ENCODE results near the gene TMEM200A.

Gene TMEM200A

GRCh38 chr6:130421585-130421984, 55.8 kb downstream of the TMEM200A start:
- in situ Hi-C loops (cut with MboI; ENCODE audit: low sequenced_read_pairs): no loop called here

DNA sequence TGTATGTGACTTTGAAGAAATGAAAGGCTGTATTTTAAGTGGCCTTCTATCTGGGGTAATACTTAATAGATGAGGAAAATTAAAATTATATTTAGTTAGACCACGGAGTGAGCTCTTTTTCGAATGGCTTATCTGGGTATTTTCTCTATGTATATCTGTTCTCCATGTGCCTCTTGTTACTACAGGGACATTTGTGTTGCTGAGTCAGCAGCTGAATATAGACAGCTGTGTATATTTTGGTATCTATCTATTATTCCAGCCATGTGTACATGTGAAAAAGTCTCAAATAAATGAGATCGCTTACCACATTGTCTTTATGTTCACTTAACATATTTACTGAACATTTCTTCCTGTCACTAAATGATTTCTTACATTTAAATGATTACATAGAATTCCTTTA, 57.2 kb downstream of the TMEM200A start:
- in situ Hi-C loops (cut with MboI; ENCODE audit: low sequenced_read_pairs): no loop called here

DNA sequence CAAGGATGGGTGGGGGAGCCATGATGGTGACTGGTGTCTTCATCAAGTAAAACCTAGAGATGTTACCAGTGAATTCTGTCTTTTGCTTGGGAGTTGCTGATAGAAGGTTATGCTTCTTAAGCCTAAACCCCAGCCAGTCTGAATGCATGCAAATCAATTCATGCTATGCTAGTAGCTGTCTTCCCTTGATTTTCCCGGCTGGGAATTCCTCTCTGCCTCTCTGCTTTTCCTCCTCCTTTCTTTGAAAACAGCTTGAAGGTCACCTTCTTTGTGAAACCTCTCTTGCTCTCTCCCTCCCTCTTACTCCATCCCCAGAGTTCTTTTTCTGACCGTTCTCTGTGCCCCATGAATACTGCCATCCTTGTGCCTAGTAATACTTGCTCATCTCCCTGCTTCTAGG, 58.9 kb downstream of the TMEM200A start:
- in situ Hi-C loops (cut with MboI; ENCODE audit: low sequenced_read_pairs): no loop called here

- in situ Hi-C loops (cut with MboI; ENCODE audit: low sequenced_read_pairs): no loop called here
Measured at GRCh38 chr6:130425537-130425936, 59.7 kb downstream of the TMEM200A start.

- in situ Hi-C loops (cut with MboI; ENCODE audit: low sequenced_read_pairs): no loop called here
Measured at GRCh38 chr6:130426066-130426721, 60.4 kb downstream of the TMEM200A start.

- in situ Hi-C loops (cut with MboI; ENCODE audit: low sequenced_read_pairs): no loop called here
Measured at GRCh38 chr6:130431346-130431852, 65.6 kb downstream of the TMEM200A start.

DNA sequence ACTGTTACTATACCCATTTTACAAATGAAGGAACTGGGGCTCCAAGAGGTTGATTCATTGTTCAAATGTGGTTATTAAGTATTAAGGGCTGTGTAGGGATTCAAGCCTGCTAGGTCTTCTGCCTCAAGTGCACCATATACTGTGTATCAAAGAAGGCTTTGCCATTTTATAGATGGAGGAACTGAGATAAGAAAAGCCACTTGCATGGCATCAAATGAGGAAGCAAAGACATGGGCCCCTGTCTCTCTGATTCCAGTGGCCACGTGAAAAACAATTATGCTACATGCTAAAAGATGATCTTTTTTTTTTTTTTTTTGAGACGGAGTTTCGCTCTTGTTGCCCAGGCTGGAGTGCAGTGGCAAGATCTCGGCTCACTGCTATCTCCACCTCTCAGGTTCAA, 67.0 kb downstream of the TMEM200A start:
- in situ Hi-C loops (cut with MboI; ENCODE audit: low sequenced_read_pairs): no loop called here

- in situ Hi-C loops (cut with MboI; ENCODE audit: low sequenced_read_pairs): no loop called here
Measured at GRCh38 chr6:130434174-130434873, 68.5 kb downstream of the TMEM200A start.

GRCh38 chr6:130435181-130435580, 69.4 kb downstream of the TMEM200A start:
- in situ Hi-C loops (cut with MboI; ENCODE audit: low sequenced_read_pairs): no loop called here

DNA sequence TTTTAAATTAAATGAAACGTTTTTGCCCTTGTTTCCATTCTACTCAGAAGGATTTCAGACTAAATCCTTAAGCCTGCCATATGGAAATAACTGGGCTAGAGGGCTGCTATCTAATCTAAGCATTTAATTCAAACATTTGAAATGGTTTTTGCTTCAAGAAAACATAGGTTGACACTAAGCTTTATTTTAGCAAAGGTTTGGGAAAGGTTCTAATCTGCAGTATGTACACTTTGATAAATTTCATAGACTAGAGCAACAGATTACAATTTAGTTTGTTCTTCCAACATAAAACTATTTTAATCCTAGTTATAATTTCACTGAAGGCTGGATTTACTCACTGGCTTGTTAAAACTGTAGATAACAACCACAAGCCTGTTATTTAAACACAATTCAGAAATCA, 72.1 kb downstream of the TMEM200A start:
- in situ Hi-C loops (cut with MboI; ENCODE audit: low sequenced_read_pairs): no loop called here

DNA sequence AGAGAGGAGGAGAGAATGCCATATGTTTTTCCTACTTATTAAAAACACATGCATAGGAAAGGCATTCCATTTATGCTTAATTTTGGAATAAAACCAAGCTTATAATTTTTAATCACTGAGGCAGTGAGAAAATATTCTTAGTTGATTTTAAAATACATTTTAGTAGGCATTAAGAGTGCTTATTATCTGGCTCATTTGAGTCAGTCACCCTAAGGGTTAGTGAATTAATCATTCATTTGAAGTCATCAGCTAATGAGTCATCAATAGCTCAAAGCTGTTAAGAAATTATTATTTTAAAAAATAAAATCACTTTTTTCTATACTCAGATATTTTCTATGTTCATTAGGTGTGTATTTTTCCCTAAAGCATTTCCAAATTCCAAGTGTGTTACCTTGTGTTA, 81.6 kb downstream of the TMEM200A start:
- in situ Hi-C loops (cut with MboI; ENCODE audit: low sequenced_read_pairs): no loop called here

GRCh38 chr6:130452336-130452735, 86.5 kb downstream of the TMEM200A start:
- in situ Hi-C loops (cut with MboI; ENCODE audit: low sequenced_read_pairs): no loop called here

DNA sequence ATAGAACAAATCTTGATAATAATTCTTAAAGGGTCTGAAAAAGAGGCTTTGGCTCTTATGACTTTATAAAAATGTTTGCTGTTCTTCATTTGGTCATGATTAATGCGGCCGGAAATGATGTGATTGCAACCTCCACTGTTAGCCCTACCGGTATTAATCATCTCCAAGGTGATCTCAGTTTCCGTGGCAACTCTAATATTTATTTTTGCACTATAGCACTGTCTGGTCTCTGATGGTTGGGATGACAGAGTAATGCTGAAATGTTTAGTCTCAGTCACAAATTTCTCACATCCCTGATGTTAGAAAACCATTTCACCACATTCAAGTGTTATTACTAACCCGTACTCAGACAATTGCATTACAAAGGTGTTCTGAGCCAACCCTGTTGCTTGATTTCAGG, 87.4 kb downstream of the TMEM200A start:
- in situ Hi-C loops (cut with MboI; ENCODE audit: low sequenced_read_pairs): no loop called here

DNA sequence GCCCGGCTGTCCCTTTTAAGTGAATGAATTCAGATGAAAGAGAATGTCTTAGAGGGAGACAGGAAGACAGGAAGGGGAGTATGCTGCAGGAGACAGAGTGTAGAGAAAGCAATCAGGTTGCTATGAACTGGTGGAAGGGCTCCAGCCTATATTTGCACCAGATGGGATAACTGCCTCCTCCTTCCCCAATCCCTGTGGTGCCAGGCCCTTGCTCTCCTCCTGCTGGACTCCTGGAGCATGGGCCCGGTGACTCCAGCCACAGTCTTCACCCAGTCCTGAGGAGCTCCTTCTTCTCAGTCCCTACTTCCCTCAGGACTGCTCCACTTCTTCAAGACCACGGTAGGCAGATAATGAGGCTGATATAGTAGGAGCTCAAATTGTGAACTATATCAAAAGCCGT, 91.8 kb downstream of the TMEM200A start:
- in situ Hi-C loops (cut with MboI; ENCODE audit: low sequenced_read_pairs): no loop called here

DNA sequence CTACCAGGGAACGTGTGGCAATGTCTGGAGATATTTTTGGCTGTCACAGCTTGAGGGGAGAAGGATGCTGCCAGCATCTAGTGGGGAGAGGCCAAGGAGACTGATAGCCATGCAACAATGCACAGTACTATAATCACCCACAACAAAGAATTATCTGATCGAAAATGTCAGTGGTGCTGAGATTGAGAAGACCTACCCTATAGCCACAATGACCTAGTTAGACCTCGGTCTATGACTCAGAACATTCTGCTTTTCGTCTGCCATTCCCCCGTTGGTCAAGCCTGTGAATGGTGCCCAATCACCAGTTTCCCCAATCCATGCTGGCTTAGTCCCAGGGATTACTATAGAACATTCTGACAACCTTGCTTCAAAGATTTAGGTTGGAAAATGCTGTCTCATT, 93.5 kb downstream of the TMEM200A start:
- in situ Hi-C loops (cut with MboI; ENCODE audit: low sequenced_read_pairs): no loop called here

DNA sequence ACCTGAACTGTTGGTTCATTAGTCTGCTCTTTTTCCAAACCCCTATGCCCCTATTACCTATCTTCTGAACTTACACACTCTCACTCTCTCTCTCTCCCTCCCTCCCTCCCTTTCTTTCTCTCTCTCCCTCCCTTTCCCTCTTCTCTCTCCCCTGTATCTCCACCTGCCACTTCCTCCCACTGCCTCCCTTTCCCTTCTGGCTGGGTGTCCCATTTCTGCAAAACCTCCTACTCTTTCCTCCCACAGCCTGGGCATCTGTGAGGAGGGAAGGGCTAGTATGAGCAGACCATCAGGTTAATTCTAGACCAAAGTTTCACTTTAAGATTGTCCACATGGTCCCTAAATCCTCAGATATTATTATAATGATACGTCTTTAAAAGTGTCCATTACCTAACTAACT, 95.1 kb downstream of the TMEM200A start:
- in situ Hi-C loops (cut with MboI; ENCODE audit: low sequenced_read_pairs): no loop called here

DNA sequence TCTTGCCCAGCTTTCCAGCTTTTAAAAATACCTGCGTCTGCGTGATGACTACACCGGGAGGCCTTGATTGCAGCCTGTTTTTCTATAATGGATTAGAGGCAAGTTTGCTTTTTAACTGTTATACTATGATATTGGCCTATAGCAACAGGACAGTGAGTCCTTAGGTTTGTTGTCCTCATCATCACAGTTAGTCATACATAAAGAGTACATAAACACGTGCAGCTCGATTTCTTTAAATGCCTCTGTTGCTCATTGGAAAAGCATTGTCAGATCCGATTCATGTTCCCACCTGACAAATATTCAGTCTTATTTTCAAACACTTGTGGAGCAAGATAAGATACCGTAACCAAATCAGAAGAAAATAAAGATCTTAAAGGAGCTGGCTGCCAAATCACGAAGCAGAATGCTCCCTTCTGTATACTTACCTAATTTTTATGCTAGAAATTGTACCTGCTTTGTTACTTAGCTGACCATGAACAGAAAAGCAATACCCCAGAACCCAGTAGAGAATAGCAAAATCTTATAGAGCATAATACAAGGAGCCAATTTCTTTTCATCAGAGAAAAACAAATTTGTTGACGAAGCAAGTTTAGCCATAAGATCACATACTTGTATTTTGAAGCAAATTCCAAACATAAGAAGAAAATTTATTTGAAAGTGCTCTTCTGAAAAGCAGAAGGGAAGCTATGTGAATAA, 100.4 kb downstream of the TMEM200A start:
- in situ Hi-C loops (cut with MboI; ENCODE audit: low sequenced_read_pairs): no loop called here

DNA sequence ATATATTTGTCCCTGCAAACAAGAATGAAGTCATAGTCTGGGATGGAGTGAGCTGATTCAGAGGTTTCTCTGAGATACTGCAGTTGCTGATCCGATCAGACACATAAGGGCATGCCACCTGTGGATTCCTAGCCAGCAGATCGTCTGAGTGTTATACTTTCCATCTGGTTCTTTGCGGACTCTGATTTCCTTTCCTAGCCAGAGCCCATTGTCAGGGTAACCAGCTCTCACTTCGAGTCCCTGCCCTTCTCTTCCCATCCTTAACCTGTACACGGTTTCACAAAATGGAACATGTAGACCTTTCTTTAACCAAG, 100.9 kb downstream of the TMEM200A start:
- in situ Hi-C loops (cut with MboI; ENCODE audit: low sequenced_read_pairs): no loop called here

- in situ Hi-C loops (cut with MboI; ENCODE audit: low sequenced_read_pairs): no loop called here
Measured at GRCh38 chr6:130467146-130468050, 101.6 kb downstream of the TMEM200A start.

GRCh38 chr6:130470766-130471165, 104.9 kb downstream of the TMEM200A start:
- in situ Hi-C loops (cut with MboI; ENCODE audit: low sequenced_read_pairs): no loop called here

GRCh38 chr6:130473886-130474285, 108.1 kb downstream of the TMEM200A start:
- in situ Hi-C loops (cut with MboI; ENCODE audit: low sequenced_read_pairs): no loop called here

Measured in HL-60/S4 (cell line).